ENCODE data around the gene LRRC30.

LRRC30 gene

GRCh38 chr18:7191736-7192135, 39.2 kb upstream of the LRRC30 start:
- Histone ChIP-seq H3K4me2 (ENCODE audit: low read depth, low read length, poor library complexity, severe bottlenecking) (no peak overlapping the region), H3K9me2 (replicated peaks; ENCODE audit: insufficient read depth, low read length) (no peaks in the 10 kb centered on the region), H3K27ac (ENCODE audit: low read depth, low read length) (no peak overlapping the region), H4K20me1 (ENCODE audit: low read depth, low read length) (no peaks in the 10 kb centered on the region), H3K9me3 (ENCODE audit: insufficient read depth, low read length) (no peaks in the 10 kb centered on the region), H3K4me3 (ENCODE audit: insufficient read depth, low read length, poor library complexity, severe bottlenecking) (no peak overlapping the region), H3K9ac (ENCODE audit: low read length) (no peak overlapping the region), H3F3A (ENCODE audit: insufficient read depth) (no peaks in the 10 kb centered on the region), H2AFZ (ENCODE audit: low read depth, low read length, severe bottlenecking) (no peak overlapping the region), H3K36me3 (ENCODE audit: low read length) (no peaks in the 10 kb centered on the region), H3K27me3 (ENCODE audit: low read length) (no peaks in the 10 kb centered on the region), H3K79me2 (ENCODE audit: insufficient read depth, low read length) (no peaks in the 10 kb centered on the region)
- no peak for TF ChIP-seq EZH2phosphoT487 (conservative IDR thresholded peaks at IDR 0.05; ENCODE audit: low read length)
- TF ChIP-seq, protein P1, sequence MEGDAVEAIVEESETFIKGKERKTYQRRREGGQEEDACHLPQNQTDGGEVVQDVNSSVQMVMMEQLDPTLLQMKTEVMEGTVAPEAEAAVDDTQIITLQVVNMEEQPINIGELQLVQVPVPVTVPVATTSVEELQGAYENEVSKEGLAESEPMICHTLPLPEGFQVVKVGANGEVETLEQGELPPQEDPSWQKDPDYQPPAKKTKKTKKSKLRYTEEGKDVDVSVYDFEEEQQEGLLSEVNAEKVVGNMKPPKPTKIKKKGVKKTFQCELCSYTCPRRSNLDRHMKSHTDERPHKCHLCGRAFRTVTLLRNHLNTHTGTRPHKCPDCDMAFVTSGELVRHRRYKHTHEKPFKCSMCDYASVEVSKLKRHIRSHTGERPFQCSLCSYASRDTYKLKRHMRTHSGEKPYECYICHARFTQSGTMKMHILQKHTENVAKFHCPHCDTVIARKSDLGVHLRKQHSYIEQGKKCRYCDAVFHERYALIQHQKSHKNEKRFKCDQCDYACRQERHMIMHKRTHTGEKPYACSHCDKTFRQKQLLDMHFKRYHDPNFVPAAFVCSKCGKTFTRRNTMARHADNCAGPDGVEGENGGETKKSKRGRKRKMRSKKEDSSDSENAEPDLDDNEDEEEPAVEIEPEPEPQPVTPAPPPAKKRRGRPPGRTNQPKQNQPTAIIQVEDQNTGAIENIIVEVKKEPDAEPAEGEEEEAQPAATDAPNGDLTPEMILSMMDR (IDR thresholded peaks at IDR 0.05; ENCODE audit: insufficient read depth, low read length, poor library complexity, severe bottlenecking) = no peak

GRCh38 chr18:7195266-7195665, 35.6 kb upstream of the LRRC30 start:
- Histone ChIP-seq H3K79me2 (ENCODE audit: insufficient read depth, low read length) (no peaks in the 10 kb centered on the region), H4K20me1 (ENCODE audit: low read depth, low read length) (no peaks in the 10 kb centered on the region), H3K36me3 (ENCODE audit: low read length) (no peaks in the 10 kb centered on the region), H3K4me3 (ENCODE audit: insufficient read depth, low read length, poor library complexity, severe bottlenecking) (no peak overlapping the region), H2AFZ (ENCODE audit: low read depth, low read length, severe bottlenecking) (no peak overlapping the region), H3F3A (ENCODE audit: insufficient read depth) (no peaks in the 10 kb centered on the region), H3K9me3 (ENCODE audit: insufficient read depth, low read length) (no peaks in the 10 kb centered on the region), H3K9me2 (replicated peaks; ENCODE audit: insufficient read depth, low read length) (no peaks in the 10 kb centered on the region), H3K9ac (ENCODE audit: low read length) (no peak overlapping the region), H3K27ac (ENCODE audit: low read depth, low read length) (no peak overlapping the region), H3K27me3 (ENCODE audit: low read length) (no peaks in the 10 kb centered on the region), H3K4me2 (ENCODE audit: low read depth, low read length, poor library complexity, severe bottlenecking) (no peak overlapping the region)
- no peak for TF ChIP-seq EZH2phosphoT487 (conservative IDR thresholded peaks at IDR 0.05; ENCODE audit: low read length)
- TF ChIP-seq, protein P1 (IDR thresholded peaks at IDR 0.05; ENCODE audit: insufficient read depth, low read length, poor library complexity, severe bottlenecking) = no peak

GRCh38 chr18:7196421-7196820, 34.5 kb upstream of the LRRC30 start:
- no peaks in the 10 kb centered on the region for H3K27me3 ChIP-seq (ENCODE audit: low read length)
- H3K9me3 ChIP-seq (ENCODE audit: insufficient read depth, low read length) = no peaks in the 10 kb centered on the region
- no peaks in the 10 kb centered on the region for H3F3A ChIP-seq (ENCODE audit: insufficient read depth)
- no peaks in the 10 kb centered on the region for H3K36me3 ChIP-seq (ENCODE audit: low read length)
- no peak overlapping the region for H3K4me3 ChIP-seq (ENCODE audit: insufficient read depth, low read length, poor library complexity, severe bottlenecking)
- TF ChIP-seq, protein P1 (IDR thresholded peaks at IDR 0.05; ENCODE audit: insufficient read depth, low read length, poor library complexity, severe bottlenecking) = no peak
- TF ChIP-seq EZH2phosphoT487 (conservative IDR thresholded peaks at IDR 0.05; ENCODE audit: low read length) = no peak
- no peak overlapping the region for H3K27ac ChIP-seq (ENCODE audit: low read depth, low read length)
- no peak overlapping the region for H2AFZ ChIP-seq (ENCODE audit: low read depth, low read length, severe bottlenecking)
- no peaks in the 10 kb centered on the region for H3K9me2 ChIP-seq (replicated peaks; ENCODE audit: insufficient read depth, low read length)
- H4K20me1 ChIP-seq (ENCODE audit: low read depth, low read length) = no peaks in the 10 kb centered on the region
- no peaks in the 10 kb centered on the region for H3K79me2 ChIP-seq (ENCODE audit: insufficient read depth, low read length)
- H3K9ac ChIP-seq (ENCODE audit: low read length) = no peak overlapping the region
- H3K4me2 ChIP-seq (ENCODE audit: low read depth, low read length, poor library complexity, severe bottlenecking) = no peak overlapping the region

All from SU-DHL-6 (cell line).